B cell (primary cell): Measurements from ENCODE around the gene MLEC. TPM values are rescaled to one million over a fixed set of nuclear protein-coding genes. Genes with fewer than 3 reads are reported as not detected.
A peak's percentile ranks its signal among the peaks of the same experiment; 100 is the strongest.

Experiments
- ATAC-seq: fragments of 200-7000 bp; cut with Tn5 transposase; one replicate; pipeline ENCODE4 v1.10.0; 2021; ENCODE audit warnings: low read depth, mild to moderate bottlenecking, moderate number of reproducible peaks, moderate library complexity
- CTCF ChIA-PET: fragments of 350-600 bp; sonication (Branson Sonifier 250); formaldehyde crosslinking; loops from one replicate; lab custom pipeline; 2021; ENCODE audit warnings: antibody characterized with exemption, inconsistent platforms; lab: Charles Lee
- POLR2A ChIA-PET: fragments of 350-600 bp; sonication (Branson Sonifier 250); formaldehyde crosslinking; loops from one replicate; lab custom pipeline; 2021; ENCODE audit warnings: antibody characterized with exemption; lab: Charles Lee
- DNase-seq: peaks from one replicate; pipeline ENCODE4 v3.0.0; 2013
- H2AFZ ChIP-seq: 2 replicates; pipeline ENCODE4 v1.6.1; 2012; ENCODE audit warnings: mild to moderate bottlenecking, low read depth, low read length; ENCODE audit not compliant: insufficient read depth, poor library complexity, severe bottlenecking
- H3K27ac ChIP-seq, 2 donors: 1 replicate in 1 of 2; 2 replicates in 1 of 2; pipeline ENCODE4 v1.5.1; 2012 to 2013; ENCODE audit warnings: low read length in 2 of 2, mild to moderate bottlenecking in 2 of 2, moderate library complexity in 1 of 2
- H3K27me3 ChIP-seq, 4 experiments: fragments of 200-600 bp in 1 of 4; sonication (generic) in 1 of 4; replicated peaks in 1 of 4; 1 replicate in 2 of 4; 2 replicates in 2 of 4; pipeline versions ENCODE4 v1.6.1 to v1.7.0; 2013 to 2016; ENCODE audit warnings: low read length in 3 of 4, mild to moderate bottlenecking in 2 of 4, mixed read lengths in 1 of 4, moderate library complexity in 1 of 4; ENCODE audit not compliant: insufficient read depth in 4 of 4, control insufficient read depth in 3 of 4; ENCODE audit errors: control extremely low read depth in 1 of 4
- H3K36me3 ChIP-seq, 2 experiments: replicated peaks in 1 of 2; 1 replicate in 1 of 2; 2 replicates in 1 of 2; pipeline versions ENCODE4 v1.6.1 to v1.7.1; 2013; ENCODE audit warnings: low read length in 1 of 2; ENCODE audit not compliant: insufficient read depth in 2 of 2, control insufficient read depth in 1 of 2; ENCODE audit errors: control extremely low read depth in 1 of 2, extremely low read depth in 1 of 2
- H3K4me1 ChIP-seq, 2 donors: fragments of 200-600 bp in 1 of 2; sonication (generic) in 1 of 2; 1 replicate in 1 of 2; 2 replicates in 1 of 2; pipeline versions ENCODE4 v1.5.1 to v1.6.1; 2013 to 2017; ENCODE audit warnings: low read length in 2 of 2; ENCODE audit not compliant: control insufficient read depth in 2 of 2, insufficient read depth in 2 of 2
- H3K4me2 ChIP-seq: replicated peaks from 2 replicates; pipeline ENCODE3; 2012; ENCODE audit warnings: mild to moderate bottlenecking, low read depth, low read length; ENCODE audit not compliant: poor library complexity, severe bottlenecking
- H3K4me3 ChIP-seq, 5 experiments: fragments of 200-600 bp in 1 of 5; sonication (generic) in 1 of 5; 1 replicate in 3 of 5; 2 replicates in 2 of 5; pipeline versions ENCODE4 v1.5.1 to v1.7.0; 2011 to 2016; ENCODE audit warnings: low read length in 4 of 5, mild to moderate bottlenecking in 4 of 5, low read depth in 2 of 5, control low read depth in 1 of 5, moderate library complexity in 1 of 5; ENCODE audit not compliant: insufficient read depth in 1 of 5; ENCODE audit errors: control extremely low read depth in 1 of 5, extremely low read depth in 1 of 5
- H3K79me2 ChIP-seq: fragments of 200-600 bp; sonication (generic); one replicate; pipeline ENCODE4 v1.6.0; 2016; ENCODE audit warnings: low read length; ENCODE audit not compliant: control insufficient read depth, insufficient read depth
- H3K9ac ChIP-seq: fragments of 200-600 bp; sonication (generic); 2 replicates; pipeline ENCODE4 v1.6.1; 2017; ENCODE audit warnings: mild to moderate bottlenecking, low read length, moderate library complexity
- H3K9me3 ChIP-seq, 3 donors: one replicate each; pipeline versions ENCODE4 v1.6.1 to v1.7.1; 2013; ENCODE audit warnings: low read length in 2 of 3; ENCODE audit not compliant: control insufficient read depth in 2 of 3, insufficient read depth in 1 of 3; ENCODE audit errors: control extremely low read depth in 1 of 3
- H4K20me1 ChIP-seq: 2 replicates; pipeline ENCODE4 v1.6.0; 2012; ENCODE audit warnings: mild to moderate bottlenecking, low read length; ENCODE audit not compliant: insufficient read depth, control insufficient read depth, poor library complexity, severe bottlenecking
- H3K27ac Mint-ChIP-seq: one replicate; pipeline ENCODE4 v1.8.0; 2021; ENCODE audit warnings: mixed read lengths
- H3K27me3 Mint-ChIP-seq: one replicate; pipeline ENCODE4 v1.8.0; 2021; ENCODE audit warnings: mixed read lengths
- H3K4me1 Mint-ChIP-seq: one replicate; pipeline ENCODE4 v1.8.0; 2021; ENCODE audit warnings: mixed read lengths
- H3K4me3 Mint-ChIP-seq: one replicate; pipeline ENCODE4 v1.8.0; 2021; ENCODE audit warnings: mixed read lengths
- H3K9me3 Mint-ChIP-seq: one replicate; pipeline ENCODE4 v1.8.0; 2022; ENCODE audit warnings: mixed read lengths; ENCODE audit not compliant: insufficient read depth
- CTCF ChIP-seq: fragments of 200-600 bp; IDR thresholded peaks from one replicate; pipeline ENCODE4 v1.8.0; 2022; ENCODE audit warnings: antibody characterized with exemption, mild to moderate bottlenecking
- EZH2 ChIP-seq: IDR thresholded peaks from 2 replicates; pipeline ENCODE4 v1.6.1; 2012; ENCODE audit warnings: borderline replicate concordance, low read depth, mild to moderate bottlenecking, moderate library complexity, low read length; ENCODE audit not compliant: insufficient read depth, poor library complexity, severe bottlenecking
- WGBS: methylation state at CpG from one replicate; pipeline ENCODE4 v1.1.5; 2013; ENCODE audit warnings: missing lambda C conversion rate; ENCODE audit not compliant: insufficient coverage; 5-methylcytosine and 5-hydroxymethylcytosine counted together
- intact Hi-C: fragments of 100-400 bp; cut with micrococcal nuclease; formaldehyde crosslinking; loops from one replicate; pipeline ENCODE4 v1.10.0; 2022
- polyA plus RNA-seq: library from polyadenylated mRNA; depleted of rRNA; stranded (reverse); fragments of >200 nt; gene quantifications from 2 replicates; pipeline ENCODE4 v1.2.3, GENCODE V29; 2012
- total RNA-seq, 2 donors: library from RNA; stranded (reverse); fragments of 120-200 nt in 1 of 2; gene quantifications; 1 replicate in 1 of 2; 2 replicates in 1 of 2; pipeline versions ENCODE4 v1.2.3 to v1.2.4, GENCODE V29; 2013 to 2022

MLEC gene
- total and polyA plus RNA-seq, 2 donors (not counting 1 experiment from before 2014, with no cell fraction given) = 5.5 to 52.6 TPM

- Histone ChIP-seq H3K4me3 (peak within 1 kb of the TSS; percentile 44 to 73 (median 63)), H3K9ac (peak within 1 kb of the TSS; percentile 74), H3K27me3 (no peaks in the 10 kb centered on the region), H3K4me1 (peaks cover 28 to 30% of the 10 kb centered on the region in 2 donors), H4K20me1 (peaks cover 36% of the 10 kb centered on the region), H3K27ac (peak within 1 kb of the TSS in 1 of 2 donors; percentile 61), H2AFZ (peak within 1 kb of the TSS; percentile 90), H3K36me3 (peaks cover 0 to 9% of the 10 kb centered on the region in 2 experiments), H3K4me2 (peak within 1 kb of the TSS; percentile 92), H3K79me2 (peaks cover 7% of the 10 kb centered on the region), H3K9me3 (no peaks in the 10 kb centered on the region)
- intact Hi-C loops = loop anchor here (1.0 to 5.0 kb wide), 6 partner anchors 12 to 176 kb away; partner anchors contain the start of genes POP5, SPPL3 and UNC119B
- peaks cover 34% of the 10 kb centered on the region for H3K4me1 Mint-ChIP-seq
- peak; percentile 91 for DNase-seq
- POLR2A ChIA-PET = no interaction called here
- 9% methylated on average over 66 of the region's 66 CpGs for WGBS
- H3K9me3 Mint-ChIP-seq = no peaks in the 10 kb centered on the region
- H3K27ac Mint-ChIP-seq = peak within 1 kb of the TSS; percentile 46
- H3K4me3 Mint-ChIP-seq = peak within 1 kb of the TSS; percentile 90
- no peak for TF ChIP-seq EZH2
- no peak for TF ChIP-seq CTCF
- CTCF ChIA-PET = interaction anchor here (1.4 to 1.5 kb wide), 2 partner anchors 12 to 79 kb away, joined by 4 to 10 read pairs; no protein-coding TSS in a partner anchor
- H3K27me3 Mint-ChIP-seq = no peaks in the 10 kb centered on the region
- peak; percentile 100 for ATAC-seq
Observed at GRCh38 chr12:120725659-120726509, 38.9 kb downstream of the MLEC start, which contains the start of gene ACADS. Gene ACADS, plus strand, starts transcription at chr12:120725826. Its CDS starts 60 bp downstream, at chr12:120725886.

GRCh38 chr12:120726510-120726793 is 39.5 kb downstream of the MLEC start:
- H4K20me1 ChIP-seq = peaks cover 34% of the 10 kb centered on the region
- H3K4me3 Mint-ChIP-seq = peak overlapping the region; percentile 90
- ATAC-seq (no peak), DNase-seq (no peak)
- H3K79me2 ChIP-seq = peaks cover 7% of the 10 kb centered on the region
- intact Hi-C loops = loop anchor here (5.0 kb wide), 1 partner anchor 176 kb away; the partner anchor contains the start of gene SPPL3
- H3K27me3 ChIP-seq = no peaks in the 10 kb centered on the region
- H3K4me1 Mint-ChIP-seq = peaks cover 28% of the 10 kb centered on the region
- no peak overlapping the region for H3K9ac ChIP-seq
- no peak for TF ChIP-seq CTCF
- TF ChIP-seq EZH2 = no peak
- peaks cover 25% of the 10 kb centered on the region in 2 donors for H3K4me1 ChIP-seq
- no peak overlapping the region for H3K4me3 ChIP-seq
- H3K27ac ChIP-seq = no peak overlapping the region
- WGBS = 96% methylated on average over 8 of the region's 9 CpGs
- H3K27ac Mint-ChIP-seq = peak overlapping the region; percentile 15
- no peaks in the 10 kb centered on the region for H3K27me3 Mint-ChIP-seq
- H3K36me3 ChIP-seq = peaks cover 0 to 5% of the 10 kb centered on the region in 2 experiments
- peak overlapping the region; percentile 92 for H3K4me2 ChIP-seq
- no peaks in the 10 kb centered on the region for H3K9me3 Mint-ChIP-seq
- no peak overlapping the region for H2AFZ ChIP-seq
- POLR2A ChIA-PET = no interaction called here
- CTCF ChIA-PET = no interaction called here
- H3K9me3 ChIP-seq = no peaks in the 10 kb centered on the region
